ENCODE data around the gene KRTAP8-1.

The KRTAP8-1 gene

GRCh38 chr21:30813174-30813573 is at the start of gene KRTAP8-1:
Gene KRTAP8-1, minus strand, starts transcription at chr21:30813274. Its CDS starts 54 bp downstream, at chr21:30813220.
- no peak for DNase-seq (ENCODE audit: low spot score)

GRCh38 chr21:30847627-30848500 is 34.8 kb upstream of the KRTAP8-1 start:
- DNase-seq (ENCODE audit: low spot score), result no peak

GRCh38 chr21:30842990-30843389 is 29.9 kb upstream of the KRTAP8-1 start:
- no peak for DNase-seq (ENCODE audit: low spot score)

GRCh38 chr21:30839304-30839703 is 26.2 kb upstream of the KRTAP8-1 start:
- peak; percentile 11 for DNase-seq (ENCODE audit: low spot score)

GRCh38 chr21:30838536-30838935 is 25.5 kb upstream of the KRTAP8-1 start:
- DNase-seq (ENCODE audit: low spot score), result no peak

- DNase-seq (ENCODE audit: low spot score), result no peak
Measured at GRCh38 chr21:30831194-30831765, 18.2 kb upstream of the KRTAP8-1 start.

- no peak for DNase-seq (ENCODE audit: low spot score)
Measured at GRCh38 chr21:30829659-30830058, 16.6 kb upstream of the KRTAP8-1 start, which contains the start of gene KRTAP7-1. Gene KRTAP7-1, minus strand, starts transcription at chr21:30829759. Its CDS starts 61 bp downstream, at chr21:30829698.

GRCh38 chr21:30818837-30819610 is 6.0 kb upstream of the KRTAP8-1 start:
- no peak for DNase-seq (ENCODE audit: low spot score)

GRCh38 chr21:30800605-30801004 is 12.5 kb downstream of the KRTAP8-1 start:
- DNase-seq (ENCODE audit: low spot score), result no peak

- DNase-seq (ENCODE audit: low spot score), result no peak
Measured at GRCh38 chr21:30793581-30794314, 19.3 kb downstream of the KRTAP8-1 start.

- DNase-seq (ENCODE audit: low spot score), result no peak
Measured at GRCh38 chr21:30779249-30779648, 33.8 kb downstream of the KRTAP8-1 start.

GRCh38 chr21:30769724-30770431 is 43.2 kb downstream of the KRTAP8-1 start:
- no peak for DNase-seq (ENCODE audit: low spot score)
